Activated CD8-positive, alpha-beta memory T cell treated with anti-CD3 and anti-CD28 coated beads, Interleukin-2, amount 50 U/mL, for 24 hours (primary cell): ENCODE data around the gene ATP6V1G1.

ENCODE experiments used
- DNase-seq: peaks from one replicate; pipeline ENCODE4 v3.0.0-alpha.2; 2020; ENCODE audit errors: extremely low read depth

The ATP6V1G1 gene

GRCh38 chr9:114612272-114612923 is 24.8 kb downstream of the ATP6V1G1 start:
- DNase-seq, result no peak

GRCh38 chr9:114613087-114613486 is 25.5 kb downstream of the ATP6V1G1 start:
- no peak for DNase-seq

DNA sequence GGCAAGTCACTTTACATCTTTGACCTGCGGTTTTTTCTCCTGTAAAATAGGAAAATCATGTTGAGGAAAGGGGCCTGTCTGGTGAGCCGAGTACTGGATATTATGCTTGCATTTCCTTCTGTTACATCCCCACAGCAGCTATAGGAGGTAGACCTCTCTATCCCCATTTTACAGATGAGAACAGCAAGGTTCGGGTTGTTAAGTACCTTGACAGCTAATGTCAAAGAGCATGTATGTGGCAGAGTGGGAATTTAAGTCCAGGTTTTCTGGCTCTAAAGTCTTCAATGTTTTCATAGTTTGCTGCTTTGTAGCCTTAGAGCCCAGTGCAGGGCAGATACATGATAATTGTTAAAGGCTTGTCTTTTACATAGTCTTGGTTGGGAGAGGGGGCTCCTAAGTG is 26.4 kb downstream of the ATP6V1G1 start:
- no peak for DNase-seq

DNA sequence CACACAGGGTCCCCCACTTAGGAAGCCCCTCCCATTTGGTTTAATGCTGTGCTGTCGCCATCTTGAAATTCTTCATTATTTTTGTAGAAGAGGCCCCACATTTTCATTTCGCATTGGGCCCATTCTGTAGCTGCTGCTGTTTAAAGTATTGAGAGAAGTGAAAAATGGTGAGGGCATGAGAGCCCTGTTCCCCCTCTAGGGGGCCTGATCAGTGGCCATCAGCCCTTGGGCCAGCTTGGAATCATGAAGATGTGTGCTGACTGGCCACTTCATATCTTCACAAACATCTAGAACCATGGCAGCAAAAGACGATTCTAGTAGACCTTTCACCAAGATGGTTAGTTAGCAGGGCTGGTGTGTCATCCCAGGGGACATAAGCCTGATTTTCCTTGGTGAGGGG is 26.8 kb downstream of the ATP6V1G1 start:
- no peak for DNase-seq

GRCh38 chr9:114616684-114617520 is 29.3 kb downstream of the ATP6V1G1 start:
- DNase-seq, result no peak

DNA sequence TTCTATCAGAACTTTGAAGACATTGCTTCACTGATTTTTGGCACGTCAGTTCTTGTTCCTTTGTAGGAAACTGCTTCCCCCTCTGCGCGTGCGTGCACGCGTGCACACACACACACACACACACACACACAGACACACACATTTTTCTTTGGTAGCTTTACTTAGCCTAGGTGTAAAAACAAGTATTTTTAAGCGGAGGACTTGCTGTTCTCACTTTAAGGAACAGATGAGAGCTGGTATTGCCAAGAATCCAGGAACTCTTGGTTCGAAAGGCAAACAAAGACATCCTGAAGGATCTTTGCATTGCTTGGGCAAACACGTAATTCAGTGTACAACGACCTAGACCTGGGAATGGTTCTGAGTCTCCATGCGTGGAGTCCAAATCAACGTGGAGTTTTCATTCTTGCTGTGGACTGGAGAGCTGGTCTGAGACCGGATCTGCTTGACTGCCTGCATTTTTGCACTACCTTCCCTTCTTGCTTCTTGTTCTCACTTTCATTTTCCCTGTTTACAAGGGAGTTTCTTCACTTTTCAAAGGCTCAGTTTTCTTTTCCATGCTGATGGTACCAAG is 31.7 kb downstream of the ATP6V1G1 start:
- DNase-seq, result no peak

- DNase-seq, result no peak
Observed at GRCh38 chr9:114621561-114621960, 34.0 kb downstream of the ATP6V1G1 start.

- DNase-seq, result no peak
Observed at GRCh38 chr9:114621975-114622609, 34.5 kb downstream of the ATP6V1G1 start.

- DNase-seq, result no peak
Observed at GRCh38 chr9:114624677-114625076, 37.1 kb downstream of the ATP6V1G1 start.

GRCh38 chr9:114626415-114627020 is 38.9 kb downstream of the ATP6V1G1 start:
- no peak for DNase-seq

GRCh38 chr9:114627553-114627952 is 40.0 kb downstream of the ATP6V1G1 start:
- no peak for DNase-seq

DNA sequence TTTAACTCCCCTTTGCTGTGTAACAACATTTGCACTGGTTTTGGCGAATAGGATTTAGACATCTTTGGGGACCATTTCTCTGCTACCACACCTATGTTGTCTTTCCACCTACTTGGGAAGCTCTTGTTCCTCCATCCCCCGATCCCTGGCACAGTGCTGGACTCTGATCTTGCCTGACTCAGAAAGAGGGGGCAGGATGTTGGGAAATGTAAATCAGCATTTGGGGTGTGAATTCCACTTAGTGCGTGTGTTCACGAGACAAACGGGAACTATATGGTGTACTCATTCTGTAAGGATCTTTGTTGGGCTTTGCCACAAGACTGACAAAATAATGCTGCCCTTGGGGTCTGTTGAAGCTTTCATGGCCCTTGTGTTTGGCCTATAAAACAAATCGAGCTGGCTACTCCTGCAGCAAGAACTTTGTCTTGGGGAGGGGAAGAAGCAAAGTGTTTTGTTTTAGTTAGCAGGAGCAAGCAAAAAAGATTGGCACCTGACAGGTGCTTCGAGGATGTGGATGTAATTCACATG is 42.1 kb downstream of the ATP6V1G1 start:
- no peak for DNase-seq

DNA sequence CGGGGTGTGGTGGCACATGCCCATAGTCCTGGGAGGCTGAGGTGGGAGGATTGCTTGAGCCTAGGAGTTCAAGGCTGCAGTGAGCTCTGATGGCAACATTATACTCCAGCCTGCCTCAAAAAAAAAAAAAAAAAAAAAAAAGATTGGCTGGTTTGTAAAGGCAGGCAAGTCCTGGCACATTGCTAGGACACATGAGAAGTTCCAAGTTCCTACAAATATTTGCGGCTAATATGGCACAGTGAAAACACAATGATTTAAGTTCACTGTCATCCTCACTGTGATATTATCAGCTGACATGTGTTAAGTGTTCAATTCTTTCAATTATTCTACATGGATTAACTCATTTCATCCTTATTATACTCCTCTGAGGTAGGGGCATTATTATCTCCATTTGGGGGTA is 43.6 kb downstream of the ATP6V1G1 start:
- no peak for DNase-seq

DNA sequence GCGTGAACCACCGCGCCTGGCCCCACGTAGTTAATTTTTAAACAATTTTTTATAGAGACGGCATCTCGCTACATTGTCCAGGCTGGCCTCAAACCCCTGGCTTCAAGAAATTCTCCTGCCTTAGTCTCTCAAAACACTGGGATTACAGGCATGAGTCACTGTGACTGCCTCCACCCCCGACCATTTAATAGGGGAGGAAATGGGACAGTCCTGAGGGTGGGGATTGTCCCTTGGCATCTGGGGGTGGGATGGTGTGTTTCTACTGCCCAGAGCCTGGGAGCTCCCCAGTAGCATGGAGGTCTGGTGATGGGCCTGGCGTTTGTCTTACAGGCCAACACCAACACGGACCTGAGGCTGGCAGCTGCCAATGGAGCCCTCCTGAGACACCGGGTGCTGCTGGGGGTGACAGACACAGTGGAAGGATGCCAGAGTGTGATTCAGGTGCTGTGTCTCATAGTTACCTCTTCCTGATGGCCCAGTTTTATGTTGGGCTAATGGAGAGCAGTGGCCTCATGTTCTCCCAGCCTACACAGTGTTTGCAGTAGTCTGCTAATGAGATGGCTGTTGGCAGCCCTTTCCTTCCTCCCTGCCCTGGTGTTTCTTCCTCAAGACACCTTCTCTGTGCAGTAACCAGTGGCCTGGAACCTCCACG is 46.0 kb downstream of the ATP6V1G1 start:
- no peak for DNase-seq

GRCh38 chr9:114634387-114634786 is 46.8 kb downstream of the ATP6V1G1 start:
- DNase-seq, result no peak

DNA sequence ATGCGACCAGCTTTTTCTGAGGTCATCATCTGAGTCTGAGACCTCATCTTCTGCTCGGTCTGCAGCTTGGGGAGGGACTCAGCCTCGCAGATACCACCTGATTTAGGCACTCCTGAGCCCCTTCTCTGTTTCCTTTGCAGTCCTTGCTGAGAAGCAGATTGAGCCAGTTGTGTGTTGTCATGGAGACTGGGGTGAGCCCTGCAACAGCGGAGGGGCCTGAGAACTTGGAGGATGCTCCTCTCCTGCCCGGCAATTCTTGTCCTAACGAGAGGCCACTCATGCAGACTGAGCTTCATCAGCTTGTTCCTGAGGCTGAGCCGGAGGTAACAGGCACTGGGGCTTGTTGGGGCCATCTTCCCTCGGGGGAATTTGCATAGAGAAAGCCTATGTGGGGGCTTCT is 50.8 kb downstream of the ATP6V1G1 start:
- DNase-seq, result no peak

GRCh38 chr9:114641967-114642366 is 54.4 kb downstream of the ATP6V1G1 start:
- no peak for DNase-seq

- DNase-seq, result no peak
Observed at GRCh38 chr9:114643001-114643400, 55.4 kb downstream of the ATP6V1G1 start.

DNA sequence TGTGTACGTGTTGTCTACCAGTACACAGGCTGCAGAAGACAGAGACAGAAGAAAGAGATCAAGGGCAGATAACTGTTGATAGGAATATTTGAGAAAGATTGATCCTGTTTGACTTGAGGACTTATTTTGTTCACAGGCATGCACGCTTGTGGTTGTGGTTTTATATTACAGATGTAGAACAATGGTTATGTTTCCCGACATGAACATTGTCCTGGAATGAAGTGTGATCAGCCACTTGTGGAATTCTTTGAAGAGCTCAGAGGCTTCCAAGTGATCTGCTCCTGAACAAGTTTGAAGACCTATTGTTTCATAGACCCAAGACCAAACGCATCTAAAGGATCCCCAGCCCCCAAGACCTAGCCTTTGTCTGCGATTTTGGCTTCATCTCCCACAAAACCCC is 56.3 kb downstream of the ATP6V1G1 start:
- no peak for DNase-seq
